ENCODE data around the gene HOXD8.

Gene HOXD8

DNA sequence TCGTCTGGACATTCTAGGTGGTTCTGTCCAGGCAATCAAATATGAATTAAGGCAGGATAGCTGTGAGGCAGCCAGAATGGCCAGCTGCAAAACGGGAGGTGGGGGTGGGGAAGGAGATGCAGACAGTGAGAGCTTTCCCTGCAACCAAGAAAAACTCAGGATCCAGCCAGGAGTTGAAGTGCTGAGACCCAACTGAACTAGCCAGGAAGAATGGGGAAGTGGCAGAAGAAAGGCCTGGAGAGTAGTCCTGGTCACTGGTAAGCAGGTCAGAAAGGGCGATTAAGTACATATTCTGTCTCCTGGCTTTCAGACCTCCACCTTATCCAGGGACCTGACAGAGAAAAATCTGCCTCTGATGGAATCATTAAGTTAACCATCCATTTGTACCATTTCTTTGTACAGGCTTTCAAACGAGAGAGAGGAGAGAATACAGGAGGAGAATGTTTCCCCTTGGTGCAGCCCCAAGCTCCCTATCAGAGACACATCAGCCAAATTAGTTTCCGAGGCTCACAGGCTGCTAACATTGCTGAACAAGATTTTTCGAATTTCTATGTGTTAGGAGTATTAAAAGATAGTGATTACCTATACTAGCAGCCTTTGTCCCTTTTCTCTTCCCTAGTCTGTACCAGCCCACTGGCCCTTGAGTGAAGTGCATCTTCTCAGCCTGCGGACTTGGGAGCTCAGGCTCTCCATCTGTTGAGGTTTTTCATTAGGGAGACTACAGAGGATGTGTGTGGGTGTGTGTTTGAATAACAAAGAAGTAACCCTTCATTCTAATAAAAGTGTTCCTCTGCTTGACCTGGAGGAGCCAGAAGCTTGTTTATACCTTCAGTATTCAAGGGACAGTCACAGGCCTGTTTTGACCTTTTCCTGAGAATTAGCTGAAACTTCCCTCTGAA lies 46.5 kb downstream of the HOXD8 start:
- no peak for DNase-seq

DNA sequence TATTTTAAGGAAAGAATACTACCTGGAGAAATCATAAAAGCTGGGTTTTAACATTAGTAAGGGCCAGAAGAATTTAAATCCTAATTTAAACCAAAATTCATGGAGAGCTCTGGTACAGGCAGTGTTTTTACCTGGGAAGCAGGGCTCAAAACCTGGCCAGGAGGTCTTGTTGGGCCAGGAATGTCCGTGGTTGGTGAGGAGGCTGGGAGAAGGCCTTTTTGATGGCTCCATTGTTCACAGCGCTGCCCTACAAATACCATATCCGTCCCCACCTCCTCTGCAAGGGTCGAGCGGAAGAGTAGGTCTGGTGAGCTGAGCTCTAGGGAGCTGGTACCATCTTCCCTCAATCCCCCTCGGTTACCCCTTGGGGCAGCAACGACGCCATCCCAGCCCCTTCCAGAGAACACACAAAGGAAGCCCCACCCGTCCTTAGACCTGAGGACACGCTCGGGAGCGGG lies 48.1 kb downstream of the HOXD8 start:
- DNase-seq, result no peak

DNA sequence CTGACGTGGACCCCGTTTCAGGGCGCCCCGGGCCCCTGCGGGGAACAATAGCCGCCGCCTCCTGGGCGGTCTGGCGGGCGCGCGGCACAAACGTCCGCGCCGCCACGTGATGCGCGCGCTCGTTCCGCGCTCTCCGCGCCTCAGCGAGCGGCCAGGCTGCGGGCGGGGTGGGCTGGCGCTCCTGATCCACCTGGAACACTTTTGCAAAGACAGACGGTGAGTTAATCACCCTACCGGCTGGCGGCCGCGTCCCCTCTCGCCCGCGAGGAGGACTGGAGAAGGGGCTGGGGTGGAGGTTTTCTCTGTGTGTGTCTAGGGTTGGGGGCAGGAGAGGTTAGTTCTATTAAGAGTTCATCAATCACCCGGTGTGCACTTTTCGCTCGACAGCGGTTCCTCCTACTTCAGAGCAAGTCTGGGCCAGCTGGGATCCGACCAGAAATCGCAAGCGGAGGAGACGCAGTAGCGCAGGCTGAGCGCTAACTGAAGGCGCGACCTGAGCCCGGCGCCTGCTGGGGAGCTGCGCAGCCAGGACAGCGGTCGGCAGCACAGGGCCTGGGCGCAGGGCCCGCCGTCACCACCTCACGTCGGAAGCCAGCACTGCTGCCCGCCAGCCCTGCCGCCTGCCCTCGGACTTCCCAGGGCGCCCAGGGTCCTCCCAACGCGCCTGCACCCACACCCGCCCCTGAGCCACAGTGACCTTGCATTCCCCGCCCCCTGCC lies 48.7 kb downstream of the HOXD8 start:
- no peak for DNase-seq

- DNase-seq, result no peak
Measured at GRCh38 chr2:176178757-176179295, 49.3 kb downstream of the HOXD8 start.

DNA sequence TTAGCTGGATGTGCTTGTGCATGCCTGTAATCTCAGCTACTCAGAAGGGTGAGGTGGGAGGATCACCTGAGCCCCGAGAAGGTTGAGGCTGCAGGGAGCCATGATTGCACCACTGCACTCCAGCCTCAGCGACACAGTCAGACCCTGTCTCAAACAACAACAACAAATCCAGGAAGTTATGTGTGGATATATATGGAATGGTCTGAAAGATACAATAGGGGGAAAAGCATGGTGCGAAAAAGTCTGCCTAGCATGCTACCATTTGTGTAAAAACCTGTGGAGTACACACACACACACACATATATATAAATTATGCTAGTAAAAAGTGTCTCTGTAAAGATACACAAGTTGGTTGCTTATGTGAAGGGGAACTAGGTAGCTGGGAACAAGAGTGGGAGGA lies 52.0 kb downstream of the HOXD8 start:
- DNase-seq, result no peak
